NCI-H774 (cell line): Measurements from ENCODE around the gene SERINC5.
"Not testable (repeated sequence)": the region's sequence is repeated elsewhere in the genome, so short reads cannot be mapped to it uniquely, and the experiment has no call there.

Source experiments
- DNase-seq: peaks from one replicate; lab custom pipeline; 2025; lab: John Stamatoyannopoulos, UW

SERINC5 gene

DNA sequence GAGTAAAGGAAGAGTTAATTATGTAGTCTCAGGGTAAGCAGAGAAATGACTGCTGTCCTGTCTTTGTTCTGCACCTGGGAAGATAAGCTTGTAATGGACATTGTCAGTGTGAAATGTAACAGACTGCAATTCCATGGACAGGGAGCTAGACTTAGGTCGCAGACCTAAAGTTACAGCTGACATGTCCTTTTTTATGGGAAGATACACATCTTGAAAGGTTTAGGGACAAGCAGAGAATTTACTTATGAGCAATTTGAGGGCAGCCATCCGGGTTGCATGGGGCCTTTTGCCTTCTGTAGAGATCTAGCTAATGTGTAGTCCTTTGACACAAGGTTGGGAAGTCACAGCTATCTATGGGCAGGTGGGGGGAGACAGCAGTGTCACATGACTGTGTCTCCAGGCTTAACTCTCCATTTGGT lies 85.7 kb downstream of the SERINC5 start:
- no peak for DNase-seq

DNA sequence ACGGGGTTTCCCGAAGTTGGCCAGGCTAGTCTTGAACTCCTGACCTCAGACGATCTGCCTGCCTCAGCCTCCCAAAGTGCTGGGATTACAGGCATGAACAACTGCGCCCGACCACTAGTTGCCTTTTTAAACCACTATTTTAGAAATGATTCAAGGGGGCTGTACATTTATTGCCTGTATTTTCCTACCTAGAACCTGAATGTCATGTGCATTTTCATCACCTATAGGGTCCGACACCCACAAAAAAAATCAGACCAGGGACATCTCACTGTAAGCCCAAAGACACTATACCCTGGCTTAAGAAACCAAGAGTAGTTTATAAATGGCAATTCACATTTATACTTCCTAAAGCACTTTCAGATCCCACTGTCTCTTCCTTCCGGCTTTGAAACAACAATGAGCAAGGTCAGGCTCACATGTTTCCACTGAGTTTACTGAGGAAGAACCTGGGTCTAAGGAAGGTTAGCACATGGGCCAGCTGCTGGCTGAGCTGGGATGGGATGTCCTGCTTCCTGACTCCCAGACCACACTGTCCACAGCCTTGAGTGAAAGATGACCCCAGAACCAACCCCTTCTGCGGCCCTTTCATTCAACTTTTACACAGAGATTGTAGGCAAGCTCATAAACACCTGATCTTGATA lies 87.3 kb downstream of the SERINC5 start:
- no peak for DNase-seq

DNA sequence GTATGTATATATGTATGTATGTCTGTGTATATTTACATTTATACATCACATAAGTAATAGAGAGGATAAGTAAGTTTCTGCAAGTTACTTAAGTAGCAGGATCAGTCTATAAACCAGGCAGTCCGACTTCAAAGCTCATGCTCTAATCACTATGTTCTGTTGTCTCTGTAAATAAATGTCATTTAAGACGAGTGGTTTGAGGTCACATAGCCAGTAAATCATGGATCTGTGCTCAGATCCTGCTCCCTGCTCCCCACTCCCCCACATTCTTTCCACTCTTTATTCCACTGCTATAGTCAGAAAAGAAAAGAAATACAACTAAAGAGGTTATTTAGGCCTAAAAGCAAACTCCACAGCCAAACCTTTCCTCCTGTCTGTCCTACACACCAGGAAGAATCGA lies 90.4 kb downstream of the SERINC5 start:
- no peak for DNase-seq

GRCh38 chr5:80161165-80161564 lies 94.7 kb downstream of the SERINC5 start:
- no peak for DNase-seq

DNA sequence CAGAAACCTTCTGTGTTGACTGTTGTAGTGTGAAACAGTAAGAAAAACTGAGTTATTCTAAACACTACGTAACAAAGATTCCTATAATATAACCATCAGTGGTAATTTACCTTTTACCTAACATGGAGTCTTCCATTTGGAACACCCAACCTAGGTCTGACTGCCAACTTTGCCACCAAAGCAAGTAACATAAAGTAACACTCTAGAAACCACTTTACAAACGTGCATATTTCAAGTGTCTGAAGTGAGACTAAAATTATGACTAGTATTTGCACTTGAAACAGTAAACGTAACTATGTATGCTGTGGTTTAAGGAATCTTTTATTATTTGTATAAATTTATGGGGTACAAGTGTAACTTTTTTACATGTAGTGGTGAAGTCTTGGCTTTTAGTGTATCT lies 95.6 kb downstream of the SERINC5 start:
- no peak for DNase-seq

DNA sequence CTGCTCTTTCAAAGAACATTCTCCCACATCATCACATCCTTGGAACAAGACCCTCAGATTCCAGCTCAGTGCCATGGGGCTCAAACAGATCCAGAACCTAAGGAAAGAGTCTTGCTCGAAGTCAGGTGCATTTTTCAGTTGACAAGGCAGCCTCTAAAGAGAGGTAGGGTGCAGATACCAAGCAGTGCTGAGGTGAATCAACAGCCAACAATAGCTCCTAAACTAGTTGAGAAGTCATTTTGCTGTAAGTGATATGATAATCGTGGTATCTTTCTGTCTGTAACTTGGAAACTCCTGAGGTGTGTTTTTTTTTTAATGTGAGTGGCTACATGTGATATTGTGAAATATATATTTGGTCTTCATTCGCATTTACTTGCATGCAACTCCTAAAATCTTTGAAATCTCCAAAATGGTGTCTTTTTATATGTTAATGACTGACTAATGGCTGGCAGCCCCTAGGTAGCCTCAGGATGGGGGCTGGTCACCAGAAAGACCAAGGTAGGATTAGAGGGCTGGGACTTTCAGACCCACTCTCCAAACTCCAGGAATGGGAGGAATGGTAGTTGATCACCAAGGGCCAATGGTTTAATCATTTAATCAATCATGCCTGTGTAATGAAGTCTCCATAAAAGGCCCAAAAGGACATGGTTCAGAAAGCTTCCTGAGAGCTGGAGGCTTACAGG lies 96.6 kb downstream of the SERINC5 start:
- DNase-seq: no peak

DNA sequence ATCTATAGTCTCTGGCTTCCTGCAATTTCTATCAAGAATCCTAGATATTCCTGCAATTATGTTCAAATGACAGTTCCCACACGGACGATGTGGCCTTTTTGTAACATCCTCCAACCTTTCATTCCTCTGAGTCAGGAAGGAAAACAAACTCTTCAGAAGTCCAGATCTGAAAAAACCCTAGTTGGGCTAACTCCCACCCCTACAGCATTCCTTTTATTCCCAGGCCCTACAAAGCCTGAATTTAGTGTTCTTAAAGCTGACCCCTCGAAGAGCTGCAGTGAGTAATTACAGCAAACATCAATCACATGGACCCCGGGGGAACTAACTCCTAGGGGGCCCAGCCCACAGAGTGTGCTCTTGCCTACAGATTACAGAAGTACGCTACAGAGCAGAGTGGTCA lies 99.7 kb downstream of the SERINC5 start:
- no peak for DNase-seq

GRCh38 chr5:80154749-80155148 lies 101.1 kb downstream of the SERINC5 start:
- no peak for DNase-seq

DNA sequence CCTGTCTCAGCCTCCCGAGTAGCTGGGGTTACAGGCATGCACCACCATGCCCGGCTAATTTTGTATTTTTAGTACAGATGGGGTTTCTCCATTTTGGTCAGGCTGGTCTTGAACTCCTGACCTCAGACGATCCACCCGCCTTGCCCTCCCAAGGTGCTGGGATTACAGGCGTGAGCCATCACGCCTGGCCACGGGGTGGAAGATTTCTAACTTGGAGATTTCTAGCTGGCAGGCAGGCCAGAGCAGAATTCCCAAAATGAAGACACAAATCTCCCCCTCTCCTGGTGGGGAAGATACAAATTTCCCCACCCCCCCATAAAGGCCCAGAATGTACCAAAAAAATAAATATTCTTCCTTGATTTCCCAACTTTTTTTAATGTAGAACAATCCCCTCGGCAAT lies 101.6 kb downstream of the SERINC5 start:
- DNase-seq: not testable (repeated sequence)

DNA sequence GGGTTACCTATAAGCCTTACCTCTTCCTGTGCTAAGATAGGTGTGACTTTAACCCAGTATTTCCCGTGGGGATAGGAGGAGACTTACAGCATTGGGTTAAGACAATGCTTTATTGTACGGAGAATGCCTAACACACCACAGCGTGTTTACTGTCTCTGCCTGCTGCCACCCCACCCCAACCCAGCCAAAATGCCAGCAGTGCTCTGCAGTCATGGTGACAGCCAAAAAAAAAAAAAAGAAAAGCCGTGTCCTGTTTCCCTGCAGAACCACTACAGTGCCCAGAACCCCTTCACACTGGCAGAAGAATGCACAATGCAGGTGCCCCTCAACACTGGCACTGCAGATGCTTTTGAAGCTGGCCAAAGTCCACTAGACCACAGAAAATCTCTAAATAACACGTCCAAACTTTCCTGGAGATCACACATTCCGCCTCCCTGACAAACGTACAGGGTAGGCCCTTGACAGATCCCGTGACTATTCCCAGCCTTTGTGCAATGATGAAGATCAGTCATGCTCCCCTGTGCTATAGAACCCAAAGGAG lies 102.2 kb downstream of the SERINC5 start:
- DNase-seq: no peak

DNA sequence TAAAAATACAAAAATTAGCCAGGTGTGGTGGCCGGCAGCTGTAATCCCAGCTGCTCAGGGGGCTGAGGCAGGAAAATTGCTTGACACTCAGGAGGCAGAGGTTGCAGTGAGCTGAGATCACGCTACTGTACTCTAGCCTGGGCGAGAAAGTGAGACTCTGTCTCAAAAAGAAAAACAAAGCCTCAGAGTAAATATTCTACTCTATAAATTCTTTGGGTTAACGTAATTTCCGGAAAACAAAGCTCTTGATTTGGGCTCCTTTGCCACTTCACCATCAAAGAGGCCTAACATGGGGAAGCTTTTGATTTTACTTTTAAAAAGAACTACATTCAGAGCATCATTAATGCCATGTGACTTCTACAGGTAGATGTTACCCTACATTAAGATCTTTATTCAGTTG lies 103.1 kb downstream of the SERINC5 start:
- DNase-seq: no peak

DNA sequence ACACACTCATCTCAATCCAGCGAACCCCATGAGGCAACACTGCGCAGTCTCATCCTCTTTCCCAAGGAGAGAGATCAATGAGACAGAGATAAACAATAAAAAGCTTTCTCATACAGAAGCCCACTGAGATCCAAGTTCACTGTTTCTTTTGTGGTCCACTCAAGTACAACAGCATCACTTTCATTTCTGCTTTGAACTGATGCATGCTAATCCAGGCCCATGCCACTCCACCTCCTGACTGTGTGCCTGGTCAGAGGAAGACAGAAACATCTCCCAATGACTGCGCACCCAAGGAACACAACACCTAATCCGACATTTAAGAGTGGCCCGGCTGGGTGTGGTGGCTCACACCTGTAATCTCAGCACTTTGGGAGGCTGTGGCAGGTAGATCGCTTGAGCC lies 104.0 kb downstream of the SERINC5 start:
- no peak for DNase-seq

DNA sequence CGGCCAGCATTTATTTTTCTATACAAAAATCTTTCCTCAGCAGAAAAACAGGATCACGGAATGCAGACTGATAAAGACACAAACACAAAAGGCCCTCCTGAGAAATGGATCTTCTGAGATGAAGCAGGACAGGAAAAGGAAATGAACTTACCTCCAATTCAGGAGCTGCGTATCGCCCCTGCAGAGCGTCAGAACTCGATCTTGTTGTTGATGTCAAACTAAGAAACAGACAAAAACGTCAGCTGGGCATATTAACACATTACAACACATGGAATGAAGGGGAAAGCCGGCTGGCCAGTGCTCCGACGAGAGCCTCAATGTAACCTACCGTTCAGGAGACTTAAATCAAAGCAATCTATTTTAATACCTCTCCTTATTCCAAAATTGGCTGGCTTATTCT lies 105.1 kb downstream of the SERINC5 start:
- no peak for DNase-seq

DNA sequence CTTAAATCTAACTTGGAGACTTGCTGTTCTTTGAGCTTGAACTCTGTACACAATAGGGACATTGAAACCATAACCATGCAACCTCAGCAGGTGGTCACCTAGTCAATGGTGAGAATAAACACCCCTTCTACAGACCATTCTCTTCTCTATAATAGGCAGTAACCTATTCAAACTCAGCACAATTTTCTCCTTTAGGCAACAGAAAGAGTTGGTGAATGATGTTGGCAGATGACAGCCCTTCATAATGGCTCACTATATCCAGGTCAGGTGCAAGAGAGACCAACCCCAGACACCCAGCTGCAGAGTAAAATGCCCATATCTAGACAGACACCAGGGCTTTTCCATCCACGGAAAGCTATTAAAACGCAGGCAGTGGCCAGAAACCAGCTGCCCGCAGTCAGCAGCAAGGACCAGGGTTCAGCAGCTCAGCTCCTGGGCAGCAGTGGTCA lies 106.7 kb downstream of the SERINC5 start:
- peak; percentile 78 for DNase-seq

GRCh38 chr5:80147119-80147815 lies 108.6 kb downstream of the SERINC5 start:
- no peak for DNase-seq

DNA sequence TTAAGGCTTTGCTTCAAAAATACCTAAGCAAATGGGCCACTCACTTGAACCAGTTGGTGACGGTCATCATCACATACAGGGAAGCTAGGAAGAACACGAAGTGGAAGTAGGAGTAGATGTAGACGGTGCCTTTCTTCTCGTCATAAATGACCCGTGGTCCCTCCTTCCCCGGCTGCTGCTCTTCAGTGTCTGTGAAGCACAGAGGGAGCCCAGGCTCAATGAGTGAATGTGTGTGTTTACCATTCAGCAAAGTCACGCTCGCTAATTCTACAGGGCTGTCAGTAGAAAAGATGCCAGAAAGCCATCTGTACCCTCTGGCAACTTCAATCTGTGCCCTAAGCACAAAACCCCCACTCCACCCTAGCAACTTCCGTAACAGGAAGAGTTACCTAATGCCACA lies 109.8 kb downstream of the SERINC5 start:
- no peak for DNase-seq

DNA sequence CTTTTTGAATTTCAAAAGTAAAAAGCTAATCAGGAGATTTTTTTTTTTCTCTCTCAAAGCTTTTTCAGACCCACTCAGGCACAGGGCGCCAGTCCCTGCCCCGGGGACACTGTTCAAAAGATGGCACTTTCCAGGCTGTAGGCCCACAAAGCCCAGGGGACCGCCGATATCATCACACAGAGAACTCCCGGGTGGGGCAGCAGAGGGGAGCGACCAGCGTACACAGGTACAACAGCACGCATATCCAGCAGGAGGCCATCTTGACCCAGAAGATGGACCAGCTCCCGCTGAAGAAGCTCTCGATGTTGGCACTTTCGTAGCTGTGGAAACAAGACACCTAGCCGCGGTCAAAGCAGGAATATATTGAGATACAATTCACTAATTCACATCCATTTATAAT lies 112.4 kb downstream of the SERINC5 start:
- no peak for DNase-seq

DNA sequence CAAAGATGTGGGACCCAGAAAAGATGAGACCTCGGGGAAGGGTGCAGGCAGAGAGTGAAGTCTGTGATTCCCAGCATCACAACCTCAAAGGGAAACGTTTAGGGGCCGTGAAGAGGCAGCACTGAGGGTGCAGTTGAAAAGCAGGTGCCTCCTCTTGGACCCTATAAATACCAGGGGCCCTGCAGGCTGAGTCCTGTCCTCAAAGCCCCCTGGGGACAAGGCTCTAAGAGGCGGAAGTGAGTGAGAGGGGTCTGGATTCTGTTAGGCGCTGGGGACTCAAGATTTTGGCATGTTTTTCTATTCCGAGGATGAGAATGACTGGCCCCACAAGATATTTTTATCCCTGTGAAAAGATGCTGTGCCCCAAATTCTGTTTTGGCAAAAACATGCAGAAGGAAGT lies 112.9 kb downstream of the SERINC5 start:
- no peak for DNase-seq

DNA sequence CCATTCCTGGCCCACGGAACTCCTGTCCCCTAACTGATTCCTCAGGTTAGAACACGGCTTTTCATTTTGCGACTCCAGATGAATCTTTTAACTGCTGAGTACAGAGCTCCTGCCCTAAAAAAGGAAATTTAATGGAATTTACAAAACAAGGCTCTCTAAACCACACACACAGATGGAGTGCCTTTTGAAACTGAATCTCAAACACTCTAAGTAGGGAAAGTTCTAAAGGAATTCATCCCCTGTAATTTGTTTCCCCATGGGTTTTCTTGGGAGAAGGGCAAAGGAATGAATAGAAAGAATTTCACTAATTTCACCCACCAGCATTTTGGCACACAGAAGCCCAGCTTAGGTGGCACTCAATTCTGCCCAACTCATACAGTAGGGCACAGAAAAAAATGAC lies 114.2 kb downstream of the SERINC5 start:
- DNase-seq: no peak

- no peak for DNase-seq
Measured at GRCh38 chr5:80141147-80141671, 114.6 kb downstream of the SERINC5 start.

GRCh38 chr5:80140496-80140895 lies 115.4 kb downstream of the SERINC5 start:
- no peak for DNase-seq

DNA sequence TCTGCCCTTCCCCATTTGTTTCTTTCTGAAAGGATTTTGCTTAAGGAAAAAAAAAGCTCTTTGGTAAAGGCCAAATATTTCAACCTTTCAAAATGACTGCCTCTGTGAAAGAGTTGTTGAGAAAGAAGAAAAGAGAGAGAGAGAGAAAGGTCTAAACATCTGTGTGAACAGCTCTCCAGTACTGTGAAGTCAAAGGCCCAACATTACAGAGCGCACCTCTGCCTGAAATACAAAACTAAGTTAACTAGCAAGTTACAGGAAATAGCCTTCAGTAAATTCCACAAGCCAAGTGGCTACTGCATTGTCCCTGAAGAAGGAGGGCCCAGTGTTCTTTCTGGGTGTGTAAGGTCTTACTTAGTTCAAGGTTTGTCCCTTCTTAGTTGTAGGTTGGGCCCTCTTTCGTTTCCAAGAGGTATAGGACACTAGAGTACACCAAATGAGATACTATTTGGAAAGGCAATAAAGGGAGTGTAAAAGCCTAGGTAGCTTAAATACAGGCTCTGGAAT lies 116.3 kb downstream of the SERINC5 start:
- no peak for DNase-seq

DNA sequence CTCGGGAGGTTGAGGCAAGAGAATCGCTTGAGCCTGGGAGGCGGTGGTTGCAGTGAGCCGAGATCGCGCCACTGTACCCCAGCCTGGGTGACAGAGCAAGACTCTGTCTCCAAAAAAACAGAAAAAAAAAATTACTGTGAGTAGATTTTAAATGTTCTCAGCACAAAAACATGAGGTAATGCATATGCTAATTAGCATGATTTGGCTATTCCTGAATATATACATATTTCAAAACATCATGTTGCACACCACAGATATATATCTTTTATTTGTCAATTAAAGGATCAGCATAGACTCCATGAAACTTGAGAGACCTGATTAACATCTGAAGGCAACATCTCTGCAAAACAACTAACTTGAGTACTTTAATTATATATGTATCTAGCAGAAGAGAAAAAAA lies 117.4 kb downstream of the SERINC5 start:
- DNase-seq: no peak
